ENCODE measurements around the gene PCDHB16.

The PCDHB16 gene

DNA sequence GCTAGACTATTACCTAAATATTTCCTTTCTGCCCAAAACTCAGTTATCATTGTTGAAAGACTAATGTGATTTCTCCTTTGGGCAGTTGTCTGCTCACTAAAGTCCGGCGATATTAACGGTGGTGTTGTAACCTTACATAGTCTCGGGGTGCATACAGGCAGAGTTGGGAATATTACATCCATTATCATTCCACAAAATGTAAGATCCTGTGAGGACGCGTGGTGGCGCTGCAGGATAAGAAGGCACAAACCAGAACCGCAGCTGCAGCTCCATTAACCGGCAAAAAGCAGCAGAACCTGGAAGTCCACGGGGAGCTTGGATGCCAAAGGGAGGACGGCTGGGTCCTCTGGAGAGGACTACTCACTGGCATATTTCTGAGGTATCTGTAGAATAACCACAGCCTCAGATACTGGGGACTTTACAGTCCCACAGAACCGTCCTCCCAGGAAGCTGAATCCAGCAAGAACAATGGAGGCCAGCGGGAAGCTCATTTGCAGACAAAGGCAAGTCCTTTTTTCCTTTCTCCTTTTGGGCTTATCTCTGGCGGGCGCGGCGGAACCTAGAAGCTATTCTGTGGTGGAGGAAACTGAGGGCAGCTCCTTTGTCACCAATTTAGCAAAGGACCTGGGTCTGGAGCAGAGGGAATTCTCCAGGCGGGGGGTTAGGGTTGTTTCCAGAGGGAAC lies 31.6 kb downstream of the PCDHB16 start, which contains the start of gene PCDHB13:
Gene PCDHB13 (plus strand): TSS at position 264 of the 684 bp plus-strand sequence. CDS start 205 bp downstream, at position 469.
- TF ChIP-seq RAD21 (IDR thresholded peaks at IDR 0.05; ENCODE audit: low read depth) = peak; percentile 51

- TF ChIP-seq YY1 (IDR thresholded peaks at IDR 0.05; ENCODE audit: low read depth) (no peak), TEAD4 (IDR thresholded peaks at IDR 0.05) (no peak), TCF12 (IDR thresholded peaks at IDR 0.05; ENCODE audit: low read depth) (no peak), ZBTB7A (IDR thresholded peaks at IDR 0.05; ENCODE audit: low read depth) (no peak), RAD21 (IDR thresholded peaks at IDR 0.05; ENCODE audit: low read depth) (peak; percentile 35)
Measured at GRCh38 chr5:141223112-141223783, 41.1 kb downstream of the PCDHB16 start, which contains the start of gene PCDHB14. TSS of gene PCDHB14 (plus strand) at chr5:141223343. CDS start at chr5:141223506, 163 bp downstream.

DNA sequence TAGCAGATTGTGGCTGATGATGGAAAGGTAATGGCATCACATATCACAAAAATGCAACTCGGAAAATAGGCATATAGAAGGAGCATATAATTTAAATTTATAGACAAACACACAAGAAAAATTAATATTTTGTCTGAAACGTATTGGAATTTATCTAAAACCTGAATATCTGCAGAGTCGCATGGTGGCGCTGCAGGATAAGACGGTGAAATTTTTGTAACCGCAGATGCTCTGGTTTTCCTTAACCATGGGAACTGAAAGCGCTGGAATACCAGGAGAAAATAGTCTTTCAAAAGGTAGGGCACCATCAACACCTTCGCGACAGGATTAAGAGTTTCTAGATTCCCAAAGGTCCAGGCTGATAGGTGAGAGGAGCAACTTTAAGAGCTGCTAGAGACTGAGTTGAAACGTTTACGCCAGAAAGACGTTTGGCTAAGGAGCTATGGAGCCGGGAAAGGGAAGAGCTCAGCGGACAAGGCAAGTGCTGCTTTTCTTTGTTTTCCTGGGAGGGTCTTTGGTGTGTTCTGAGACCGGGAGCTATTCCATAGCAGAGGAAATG lies 52.0 kb downstream of the PCDHB16 start:
- no peak for TF ChIP-seq USF1 (IDR thresholded peaks at IDR 0.05)
- peak; percentile 47 for TF ChIP-seq RAD21 (IDR thresholded peaks at IDR 0.05; ENCODE audit: low read depth)

Measured in Ishikawa (cell line).